ENCODE data around the gene BRD4.

Gene BRD4

DNA sequence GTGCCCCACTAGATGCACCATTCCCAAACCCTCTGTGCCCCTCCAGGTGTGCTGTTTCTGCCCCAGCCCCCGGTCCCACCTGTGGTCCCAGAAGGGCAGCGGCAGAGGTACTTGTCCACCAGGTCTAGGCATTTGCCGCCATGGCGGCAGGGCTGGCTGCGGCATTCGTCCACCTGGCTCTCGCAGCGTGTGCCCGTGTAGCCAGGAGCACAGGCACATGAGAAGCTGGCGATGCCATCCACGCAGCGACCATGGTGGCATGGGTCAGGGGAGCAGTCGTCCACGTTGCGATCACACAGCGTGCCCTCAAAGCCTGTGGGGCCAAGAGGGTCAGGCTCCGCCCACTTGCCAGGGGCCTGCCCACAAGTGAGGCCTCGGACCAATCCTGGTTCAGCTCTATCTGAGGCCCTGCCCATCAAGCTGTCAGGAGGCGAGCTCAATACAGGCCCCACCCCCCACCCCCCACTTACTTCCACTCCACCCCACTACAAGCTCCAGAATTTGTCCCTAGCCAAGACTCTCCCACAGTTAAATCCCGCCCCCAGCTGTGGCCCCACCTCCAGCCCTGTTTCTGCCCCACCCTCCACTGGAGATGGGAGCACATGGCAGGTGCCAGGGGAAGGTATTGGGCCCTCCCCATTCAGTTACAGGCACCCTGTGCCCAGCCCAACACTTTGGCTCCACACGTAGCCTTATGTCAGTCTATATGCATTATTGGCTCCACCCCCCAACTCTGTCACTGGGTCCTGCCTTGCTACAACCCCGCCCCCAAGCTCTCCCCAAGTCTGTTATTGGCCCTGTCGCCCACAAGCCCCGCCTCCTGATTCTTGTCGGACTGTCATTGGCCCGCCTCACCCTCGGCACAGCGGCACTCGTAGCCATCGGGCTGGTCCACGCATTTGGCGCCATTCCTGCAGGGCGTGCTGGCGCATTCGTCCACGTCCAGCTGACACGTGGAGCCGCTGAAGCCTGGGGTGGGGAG is 145.0 kb downstream of the BRD4 start:
- DNase-seq = no peak

All from EL (cell line).